ENCODE measurements around the gene MVB12A.

- TF ChIP-seq CTCF (IDR thresholded peaks at IDR 0.05) (peak; percentile 67 to 96 (median 89)), POLR2AphosphoS5 (IDR thresholded peaks at IDR 0.05) (peak in 1 of 2 donors; percentile 36)
Observed at GRCh38 chr19:17390665-17391370, 29.0 kb upstream of the MVB12A start.
